SU-DHL-6 (cell line): Measurements from ENCODE around the gene ENTPD6.

Source experiments
- CTCF ChIP-seq: fragments of 200-600 bp; sonication (generic); IDR thresholded peaks from one replicate; pipeline ENCODE4 v1.5.1; 2017; ENCODE audit warnings: antibody characterized with exemption, mild to moderate bottlenecking, low read length, moderate library complexity; ENCODE audit not compliant: insufficient read depth, poor library complexity, severe bottlenecking
- EZH2phosphoT487 ChIP-seq: fragments of 200-600 bp; sonication (generic), shearing (Covaris generic); conservative IDR thresholded peaks from 2 replicates; pipeline ENCODE4 v1.6.1; 2018; ENCODE audit warnings: mild to moderate bottlenecking, antibody characterized with exemption, low read length, moderate library complexity, mixed read lengths

GRCh38 chr20:25236450-25237304 is 41.2 kb downstream of the ENTPD6 start:
- TF ChIP-seq CTCF (no peak), EZH2phosphoT487 (no peak)
